Renal pelvis (tissue), 4 donors: ENCODE measurements around the gene REELD1. TPM values are rescaled to one million over a fixed set of nuclear protein-coding genes. Genes with fewer than 3 reads are reported as not detected.

Source experiments
- DNase-seq: peaks from one replicate; pipeline ENCODE4 v3.0.0-alpha.2; 2013
- polyA plus RNA-seq, 3 donors: library from polyadenylated mRNA; unstranded; fragments of 120-200 nt; gene quantifications; one replicate each; pipeline ENCODE4 v1.2.1, GENCODE V29; 2013; ENCODE audit not compliant: insufficient read length in 3 of 3

Gene REELD1
- polyA plus RNA-seq, 3 donors, result 0.50 to 1.1 (median 0.90) TPM

GRCh38 chr4:146224326-146224966, 10.1 kb downstream of the REELD1 start:
- DNase-seq, result no peak

- DNase-seq, result no peak
Measured at GRCh38 chr4:146229406-146229805, 15.1 kb downstream of the REELD1 start.

GRCh38 chr4:146232131-146232722, 17.9 kb downstream of the REELD1 start:
- no peak for DNase-seq

- DNase-seq, result no peak
Measured at GRCh38 chr4:146235654-146236177, 21.4 kb downstream of the REELD1 start.

GRCh38 chr4:146236216-146236615, 21.9 kb downstream of the REELD1 start:
- DNase-seq, result no peak

- no peak for DNase-seq
Measured at GRCh38 chr4:146237092-146237491, 22.8 kb downstream of the REELD1 start.

- DNase-seq, result no peak
Measured at GRCh38 chr4:146238107-146238506, 23.8 kb downstream of the REELD1 start.

- no peak for DNase-seq
Measured at GRCh38 chr4:146243141-146243882, 29.0 kb downstream of the REELD1 start.

GRCh38 chr4:146243883-146244277, 29.5 kb downstream of the REELD1 start:
- no peak for DNase-seq

- DNase-seq, result no peak
Measured at GRCh38 chr4:146244496-146244895, 30.2 kb downstream of the REELD1 start.

- no peak for DNase-seq
Measured at GRCh38 chr4:146245246-146245645, 30.9 kb downstream of the REELD1 start.

GRCh38 chr4:146245850-146246249, 31.5 kb downstream of the REELD1 start:
- no peak for DNase-seq

GRCh38 chr4:146246381-146246780, 32.0 kb downstream of the REELD1 start:
- DNase-seq, result no peak

GRCh38 chr4:146247356-146247755, 33.0 kb downstream of the REELD1 start:
- no peak for DNase-seq

GRCh38 chr4:146252969-146253611, 38.8 kb downstream of the REELD1 start:
- no peak for DNase-seq

- no peak for DNase-seq
Measured at GRCh38 chr4:146255463-146255862, 41.1 kb downstream of the REELD1 start.

GRCh38 chr4:146255874-146256273, 41.5 kb downstream of the REELD1 start:
- no peak for DNase-seq

GRCh38 chr4:146256328-146256727, 42.0 kb downstream of the REELD1 start:
- no peak for DNase-seq

GRCh38 chr4:146257511-146257910, 43.2 kb downstream of the REELD1 start:
- DNase-seq, result no peak

GRCh38 chr4:146260521-146260920, 46.2 kb downstream of the REELD1 start:
- no peak for DNase-seq

- DNase-seq, result no peak
Measured at GRCh38 chr4:146261041-146261440, 46.7 kb downstream of the REELD1 start.

GRCh38 chr4:146263793-146264192, 49.5 kb downstream of the REELD1 start:
- no peak for DNase-seq
